HTERT RPE-1 (cell line): Measurements from ENCODE around the gene ADRA2C.

ENCODE experiments used
- in situ Hi-C: fragments of 300-500 bp; cut with MboI; formaldehyde crosslinking; loops from 4 replicates; pipeline ENCODE4 v1.14.3; 2020; ENCODE audit warnings: low sequenced_read_pairs

The ADRA2C gene

DNA sequence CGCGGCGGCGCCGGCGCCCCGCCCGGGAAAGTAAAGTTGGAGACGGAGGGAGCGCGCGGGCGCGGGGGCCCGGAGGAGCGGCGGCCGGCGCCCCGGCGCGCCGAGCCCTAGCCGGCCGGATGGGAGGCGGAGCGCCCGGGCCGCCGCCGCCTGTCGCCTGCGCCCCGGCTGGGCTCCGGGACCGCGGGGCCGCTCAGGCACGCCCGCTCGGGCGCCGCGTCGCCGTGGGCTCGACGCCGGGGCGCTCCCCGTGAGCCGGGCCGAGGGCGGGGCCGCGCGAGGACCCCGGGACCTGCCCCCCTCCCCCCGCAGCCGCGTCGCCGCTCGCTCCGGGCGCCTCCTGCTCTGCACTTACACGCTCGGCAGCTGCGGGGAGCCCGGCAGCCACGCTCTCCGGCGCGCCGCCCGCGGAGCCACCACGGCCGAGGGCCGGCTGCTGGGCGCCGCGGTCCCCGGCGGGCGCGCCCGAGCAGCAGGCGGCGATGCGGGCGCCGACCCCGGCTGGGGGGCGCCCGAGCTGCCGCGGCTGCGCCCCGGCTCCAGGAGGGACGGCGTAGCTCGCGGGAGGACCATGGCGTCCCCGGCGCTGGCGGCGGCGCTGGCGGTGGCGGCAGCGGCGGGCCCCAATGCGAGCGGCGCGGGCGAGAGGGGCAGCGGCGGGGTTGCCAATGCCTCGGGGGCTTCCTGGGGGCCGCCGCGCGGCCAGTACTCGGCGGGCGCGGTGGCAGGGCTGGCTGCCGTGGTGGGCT is at the start of gene ADRA2C:
Gene ADRA2C (plus strand): TSS at position 350 of the 749 bp plus-strand sequence. CDS start 222 bp downstream, at position 572.
- in situ Hi-C loops: no loop called here

GRCh38 chr4:3716631-3717235 is 49.5 kb upstream of the ADRA2C start:
- in situ Hi-C loops: no loop called here

GRCh38 chr4:3717241-3717640 is 48.9 kb upstream of the ADRA2C start:
- in situ Hi-C loops: no loop called here

DNA sequence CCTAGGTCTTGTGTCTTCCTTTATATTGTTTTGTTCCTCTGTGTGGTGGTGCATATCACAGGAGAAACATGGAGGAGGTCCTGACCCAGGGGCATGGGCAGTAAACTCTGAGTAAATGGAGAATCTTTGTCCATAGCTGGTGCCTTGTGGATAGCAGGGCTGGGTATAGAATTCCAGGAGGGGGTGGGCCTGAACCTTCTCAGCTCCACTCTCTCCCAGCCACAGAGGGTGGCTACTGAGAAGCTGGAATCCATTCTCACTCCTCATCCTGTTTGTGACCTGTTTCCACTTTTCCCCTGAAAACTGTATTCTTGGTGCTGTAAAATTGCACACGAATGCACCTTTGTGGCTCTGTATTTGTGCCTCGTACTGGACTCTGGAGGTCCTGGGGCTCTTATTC is 47.7 kb upstream of the ADRA2C start:
- in situ Hi-C loops: no loop called here

DNA sequence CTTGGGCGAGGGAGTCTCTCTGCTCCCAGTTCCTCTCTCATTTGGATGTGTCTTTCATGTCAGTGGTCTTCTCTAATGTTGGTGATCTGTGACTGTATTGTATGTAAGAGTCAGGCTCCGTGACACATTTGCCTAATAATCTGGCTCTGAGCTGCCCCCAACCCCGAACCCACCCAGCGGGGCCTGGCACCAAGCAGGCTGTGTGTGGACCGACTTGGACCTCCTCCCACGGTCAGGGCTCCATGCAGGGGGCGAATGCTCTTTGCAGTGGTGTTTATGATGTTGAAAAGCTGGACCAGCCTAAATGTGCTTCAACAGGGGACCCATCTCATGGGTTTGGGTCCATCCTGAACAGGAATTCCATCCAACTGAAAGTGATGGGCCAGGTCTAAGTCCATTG is 47.0 kb upstream of the ADRA2C start:
- in situ Hi-C loops: no loop called here

DNA sequence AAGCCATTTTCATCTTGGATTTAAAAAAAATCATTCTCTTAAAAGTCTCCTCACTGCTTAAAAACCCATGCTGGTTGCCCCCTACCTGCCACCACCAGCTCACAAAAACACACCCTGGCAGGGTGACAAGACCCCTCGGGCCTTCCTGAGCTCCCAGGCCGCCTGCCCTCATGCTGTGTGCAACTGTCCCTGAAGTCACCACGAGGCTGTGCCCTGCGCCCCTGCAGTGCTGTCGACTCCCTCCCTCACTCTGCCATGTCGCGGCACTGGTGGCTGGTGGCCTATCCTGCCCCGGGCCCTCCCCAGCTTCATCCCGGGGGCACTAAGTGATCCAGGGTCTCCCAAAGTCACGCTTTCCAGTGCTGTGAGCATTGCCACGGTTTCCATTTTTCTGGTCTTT is 46.3 kb upstream of the ADRA2C start:
- in situ Hi-C loops: no loop called here

DNA sequence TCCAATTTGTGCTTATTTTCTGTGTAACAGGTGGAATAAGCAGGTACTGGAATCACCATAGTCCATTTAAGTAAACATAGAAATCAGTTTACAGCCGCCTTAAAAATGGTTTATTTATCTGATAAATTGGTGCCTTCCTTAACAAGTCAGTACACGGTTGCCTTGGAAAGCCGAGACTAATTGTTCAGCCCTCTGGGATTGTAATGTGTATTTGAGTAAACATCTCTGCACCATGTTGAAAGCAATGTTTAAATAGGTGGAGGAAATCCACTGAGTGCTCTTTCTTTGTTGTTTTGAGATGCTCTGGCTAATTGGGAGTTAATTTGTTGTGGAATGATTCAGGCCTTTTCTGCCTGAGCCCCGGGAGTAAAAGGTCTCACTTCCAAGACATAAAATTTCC is 45.7 kb upstream of the ADRA2C start:
- in situ Hi-C loops: no loop called here

DNA sequence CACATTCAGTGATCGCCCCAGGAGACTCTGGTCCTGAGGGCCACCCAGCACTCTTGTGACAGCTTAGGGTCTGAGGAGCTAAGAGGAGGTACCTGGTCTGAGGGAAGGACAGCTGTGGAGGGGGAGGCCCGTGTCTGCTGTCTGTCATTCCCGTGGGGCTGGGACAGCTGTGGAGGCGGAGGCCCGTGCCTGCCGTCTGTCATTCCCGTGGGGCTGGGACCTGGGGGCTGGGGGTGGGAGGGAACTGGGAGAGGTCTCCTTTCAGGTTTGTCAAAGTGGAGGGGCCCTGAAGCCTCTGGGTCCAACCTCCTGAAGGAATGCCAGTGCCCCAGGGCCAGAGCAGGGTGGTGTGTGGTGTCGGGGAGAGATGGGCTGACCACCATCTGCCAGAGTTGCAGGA is 45.0 kb upstream of the ADRA2C start:
- in situ Hi-C loops: no loop called here

DNA sequence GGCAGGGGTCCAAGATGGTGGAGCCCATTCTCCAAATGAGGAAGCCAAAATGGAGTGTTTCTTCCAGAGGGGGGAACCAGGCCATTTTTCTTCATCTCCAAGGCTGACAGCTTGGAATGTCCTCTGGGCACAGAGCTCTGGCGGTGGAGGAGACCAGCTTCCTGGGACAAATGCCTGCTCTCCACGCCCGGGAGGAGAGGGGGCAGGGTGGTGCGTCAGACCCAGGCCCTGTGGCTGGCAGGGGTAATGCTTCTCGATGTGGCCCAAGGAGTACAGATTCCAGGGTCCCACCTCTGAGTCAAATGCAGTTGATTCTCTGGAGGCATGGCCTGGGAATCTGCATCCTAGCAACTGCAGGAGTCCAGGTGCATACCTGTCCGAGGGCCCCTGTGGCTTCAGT is 44.6 kb upstream of the ADRA2C start:
- in situ Hi-C loops: no loop called here

DNA sequence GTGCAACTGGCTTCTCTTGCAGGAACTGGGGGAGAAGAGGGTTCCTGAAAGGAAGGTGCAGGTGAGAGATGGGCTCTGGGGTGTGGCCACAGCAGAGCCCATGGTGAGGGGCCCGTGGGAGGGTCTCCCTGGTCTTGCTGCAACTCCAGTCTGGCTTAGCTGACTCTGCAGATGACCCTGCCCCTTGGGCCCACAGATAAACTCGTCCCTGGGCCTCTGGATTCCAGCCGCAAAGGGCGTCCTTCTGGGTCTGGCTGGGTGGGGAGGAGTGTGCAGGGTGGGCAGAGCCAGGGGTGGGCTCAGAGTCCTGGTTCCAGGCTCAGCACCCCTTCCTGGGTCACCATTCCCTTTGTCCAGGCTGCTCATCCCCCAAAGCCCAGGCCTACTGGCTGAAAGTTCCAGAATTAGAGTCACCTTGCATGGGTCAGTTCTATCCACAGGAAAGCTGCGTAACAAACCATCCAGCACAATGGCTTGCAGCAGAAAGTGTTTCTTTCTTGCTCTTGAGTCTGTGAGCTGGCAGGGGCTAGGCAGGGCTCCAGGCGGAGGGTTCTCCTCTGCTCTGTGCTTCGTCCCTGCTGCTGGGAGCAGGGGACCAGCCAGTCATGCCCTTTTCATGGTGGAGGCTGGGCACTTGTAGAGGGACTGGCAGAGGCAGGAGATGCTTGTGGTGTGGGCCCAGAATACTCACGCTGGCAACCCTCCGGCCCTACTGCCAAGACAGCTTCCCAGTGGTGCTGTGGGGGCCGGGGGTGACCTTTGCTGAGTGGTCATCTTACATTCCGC is 43.5 kb upstream of the ADRA2C start:
- in situ Hi-C loops: no loop called here

DNA sequence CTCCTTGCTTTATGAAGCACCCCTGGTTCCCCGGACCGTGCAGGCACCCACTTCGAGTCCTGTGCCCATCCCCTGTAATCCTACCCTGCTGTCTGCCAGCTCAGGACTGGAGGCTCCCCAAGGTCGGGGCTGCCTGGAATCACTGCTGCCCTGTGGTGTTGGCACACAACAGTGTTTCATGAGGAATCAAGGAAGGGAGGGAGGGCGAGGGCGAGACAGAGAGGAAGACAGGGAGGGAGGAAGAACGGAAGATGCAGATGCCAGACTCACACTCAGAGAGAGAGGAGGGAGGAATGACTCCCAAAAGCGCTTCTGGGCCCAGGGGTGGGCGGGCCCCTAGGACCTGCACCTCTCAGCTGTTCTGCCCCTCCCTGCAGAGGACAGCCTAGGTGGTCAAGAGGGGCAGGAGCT is 42.9 kb upstream of the ADRA2C start:
- in situ Hi-C loops: no loop called here

DNA sequence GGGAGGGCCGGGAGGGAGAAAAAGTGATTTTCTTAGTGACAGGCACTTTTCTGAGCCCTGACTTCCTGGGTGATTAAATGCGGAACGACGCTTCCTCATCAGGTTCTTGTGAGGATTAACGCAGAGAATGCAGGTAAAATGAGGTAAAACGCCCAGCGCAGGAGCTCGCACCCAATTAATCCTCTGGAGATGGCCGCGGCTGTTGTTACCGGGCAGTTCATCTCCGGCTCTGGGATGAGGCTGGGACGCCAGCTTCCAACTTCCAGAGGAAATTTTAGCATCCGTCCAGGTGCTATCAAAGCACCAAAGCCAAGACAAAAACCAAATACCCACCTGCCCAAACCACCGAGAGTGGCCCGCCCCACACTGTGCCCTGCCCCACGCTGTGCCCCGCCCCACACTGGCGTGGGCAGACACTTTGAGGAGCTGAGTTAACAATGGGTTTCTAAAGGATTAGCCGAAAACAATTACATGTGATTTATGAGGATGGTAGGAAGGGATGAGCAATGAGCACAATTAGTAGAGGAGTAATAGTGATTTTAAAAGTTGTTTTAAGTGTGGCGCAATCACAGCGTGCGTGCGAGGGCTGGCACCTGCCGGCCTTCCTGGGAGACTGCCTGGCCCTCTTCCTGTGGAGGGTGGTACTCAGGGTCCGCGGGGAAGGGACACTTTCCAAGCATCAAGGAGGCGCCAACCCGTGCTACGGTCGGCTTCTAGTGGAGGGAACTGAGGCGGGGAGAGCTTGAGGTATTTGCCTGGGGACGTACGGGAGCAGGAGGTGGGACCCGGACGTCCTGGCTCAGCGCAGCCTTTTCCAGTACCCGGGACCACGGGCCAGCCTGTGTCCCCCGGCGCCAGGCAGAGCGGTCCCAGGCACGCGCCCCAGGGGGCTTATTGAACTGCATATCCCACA is 41.6 kb upstream of the ADRA2C start:
- in situ Hi-C loops: no loop called here

- in situ Hi-C loops: no loop called here
Measured at GRCh38 chr4:3725936-3726870, 40.0 kb upstream of the ADRA2C start.

DNA sequence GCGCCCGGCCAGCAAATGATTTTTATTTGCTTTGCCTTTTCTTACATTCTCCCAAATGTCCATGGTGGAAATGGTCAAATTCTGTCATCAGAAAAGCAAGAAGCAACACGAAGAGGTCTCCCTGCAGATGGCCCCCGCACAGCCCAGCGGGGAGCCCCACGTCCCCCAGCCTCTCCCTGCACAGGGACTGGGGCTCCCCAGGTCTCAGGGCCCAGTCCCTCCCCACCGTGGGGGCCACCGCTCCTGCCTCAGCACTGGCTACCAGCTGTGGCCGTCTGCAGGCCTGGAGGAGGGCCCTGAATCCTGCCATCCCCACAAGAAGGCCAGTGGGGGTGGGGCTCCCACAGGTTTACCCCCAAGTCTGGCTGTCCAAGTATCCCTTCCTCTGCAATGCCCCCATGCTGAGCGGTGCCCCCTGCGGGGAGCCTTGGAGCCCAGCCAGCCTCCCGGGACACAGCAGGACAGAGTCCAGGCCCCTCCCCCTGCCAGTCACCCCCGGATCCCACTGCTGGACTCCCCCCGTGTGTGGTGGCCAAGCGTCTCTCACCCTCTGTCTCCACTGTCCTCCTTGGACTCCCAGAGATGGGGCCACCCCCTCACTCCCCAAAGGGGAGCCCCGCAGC is 38.2 kb upstream of the ADRA2C start:
- in situ Hi-C loops: no loop called here

DNA sequence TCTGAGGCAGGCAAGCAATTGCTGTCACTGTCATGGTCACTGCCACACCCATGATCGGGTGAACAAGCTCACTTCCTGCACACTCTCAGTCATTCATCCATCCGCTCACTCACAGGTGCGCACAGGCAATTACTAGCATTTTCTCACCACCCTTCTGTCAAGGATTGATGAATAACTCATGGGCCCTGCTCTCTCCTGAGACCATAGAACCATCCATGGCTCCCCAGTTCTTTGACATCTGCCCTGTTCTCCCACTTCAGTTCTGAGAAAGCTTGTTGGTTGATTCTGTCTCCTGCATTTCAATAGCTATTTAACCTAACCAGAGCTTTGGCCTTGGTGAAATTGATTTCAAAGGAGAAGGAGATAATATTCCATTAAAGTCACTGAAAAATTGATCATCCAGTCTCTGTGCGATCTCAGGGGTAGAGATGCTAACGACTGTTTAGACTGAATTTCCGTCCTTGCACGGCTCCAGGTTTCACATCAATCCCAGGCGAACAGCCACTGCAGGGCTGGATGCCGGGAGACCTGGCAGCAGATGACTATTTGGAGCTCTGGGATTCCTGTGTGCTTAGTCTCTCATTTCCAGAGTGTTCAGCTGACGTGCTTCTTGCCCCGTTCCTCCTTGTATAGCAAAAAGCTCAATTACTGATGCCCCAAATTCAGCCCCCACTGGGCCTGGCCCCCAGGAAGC is 36.9 kb upstream of the ADRA2C start:
- in situ Hi-C loops: no loop called here

DNA sequence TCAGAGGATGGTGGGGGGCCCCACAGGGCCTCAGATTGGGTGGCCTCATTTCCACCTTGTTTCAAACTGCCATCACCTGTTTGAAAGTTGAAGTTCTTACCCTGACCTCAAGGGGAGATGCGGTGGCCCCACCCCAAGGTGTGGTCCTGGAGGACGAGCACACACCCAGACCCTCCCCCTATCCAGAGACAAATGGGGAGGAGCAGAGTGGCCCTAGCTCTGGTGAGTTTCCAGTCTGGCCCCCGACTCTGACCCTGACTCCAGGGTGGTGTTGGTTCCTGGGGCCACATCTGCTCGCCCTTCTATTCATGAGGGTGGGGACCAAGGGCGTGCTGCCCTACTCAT is 36.3 kb upstream of the ADRA2C start:
- in situ Hi-C loops: no loop called here

- in situ Hi-C loops: no loop called here
Measured at GRCh38 chr4:3730422-3731190, 35.6 kb upstream of the ADRA2C start.
